Lung (tissue), 12 donors: ENCODE measurements around the gene TBCD. TPM values are rescaled to one million over a fixed set of nuclear protein-coding genes. Genes with fewer than 3 reads are reported as not detected.

Source experiments
- ATAC-seq: fragments of 200-7000 bp; cut with Tn5 transposase; one replicate; pipeline ENCODE4 v1.9.1; 2020; ENCODE audit warnings: moderate number of reproducible peaks; ENCODE audit not compliant: insufficient read depth, low FRiP score
- DNase-seq, 3 donors: peaks; one replicate each; pipeline ENCODE4 v3.0.0-alpha.2; 2013 to 2017
- H3K27ac ChIP-seq, 2 donors: one replicate each; pipeline ENCODE4 v1.5.1; 2013; ENCODE audit warnings: mild to moderate bottlenecking in 2 of 2, moderate library complexity in 2 of 2, control low read depth in 1 of 2, inconsistent platforms in 1 of 2, low read depth in 1 of 2, low read length in 1 of 2
- H3K27me3 ChIP-seq, 3 donors: one replicate each; pipeline ENCODE4 v1.5.1; 2013; ENCODE audit warnings: low read length in 2 of 3; ENCODE audit not compliant: control insufficient read depth in 3 of 3, insufficient read depth in 3 of 3
- H3K36me3 ChIP-seq, 4 donors: one replicate each; pipeline ENCODE4 v1.5.1; 2013; ENCODE audit warnings: low read length in 4 of 4, mild to moderate bottlenecking in 1 of 4, moderate library complexity in 1 of 4; ENCODE audit not compliant: control insufficient read depth in 4 of 4, insufficient read depth in 4 of 4
- H3K4me1 ChIP-seq, 5 donors: one replicate each; pipeline ENCODE4 v1.5.1; 2013; ENCODE audit warnings: low read length in 5 of 5, mild to moderate bottlenecking in 2 of 5, moderate library complexity in 1 of 5; ENCODE audit not compliant: control insufficient read depth in 5 of 5, insufficient read depth in 5 of 5
- H3K4me3 ChIP-seq: one replicate; pipeline ENCODE4 v1.5.1; 2013; ENCODE audit warnings: mild to moderate bottlenecking, control low read depth, moderate library complexity
- H3K9ac ChIP-seq, 2 donors: one replicate each; pipeline ENCODE4 v1.5.1; 2013; ENCODE audit warnings: low read length in 2 of 2, control low read depth in 1 of 2; ENCODE audit not compliant: insufficient read depth in 1 of 2
- H3K9me3 ChIP-seq, 4 donors: one replicate each; pipeline ENCODE4 v1.5.1; 2013; ENCODE audit warnings: low read length in 3 of 4, mild to moderate bottlenecking in 1 of 4, moderate library complexity in 1 of 4; ENCODE audit not compliant: control insufficient read depth in 4 of 4, insufficient read depth in 3 of 4
- CTCF ChIP-seq: IDR thresholded peaks from 2 replicates; pipeline ENCODE4 v1.5.1; 2012; ENCODE audit warnings: mild to moderate bottlenecking; ENCODE audit errors: control extremely low read depth, extremely low read depth
- WGBS, 2 donors: extraction: QIAGEN DNeasy Blood & Tissue Kit; methylation state at CpG; one replicate each; pipeline ENCODE4 v1.1.7; 2013; 5-methylcytosine and 5-hydroxymethylcytosine counted together
- polyA plus RNA-seq, 2 donors: library from polyadenylated mRNA; stranded (reverse); fragments of 200-250 nt; gene quantifications; one replicate each; pipeline ENCODE4 v1.2.1, GENCODE V29; 2013
- total RNA-seq, 2 donors: library from RNA; depleted of rRNA in 1 of 2; stranded (reverse); fragments of >200 nt in 1 of 2; gene quantifications; one replicate each; pipeline ENCODE4 v1.2.1, GENCODE V29; 2014 to 2021
- donor health status: control.
- donor health status: control.
- donor health status: Bipolar disorder and iron deficiency.
- donor health status: healthy.
- donor health status: DM: yes; HTN: yes; CAD: no.

Gene TBCD
- total and polyA plus RNA-seq, 4 donors: 57.6 to 119 (median 90.3) TPM

GRCh38 chr17:82970818-82971590 is 219.1 kb downstream of the TBCD start:
- 92 to 93% methylated on average over 46 of the region's 46 CpGs for WGBS, 2 donors
- H3K9ac ChIP-seq: no peak overlapping the region
- H3K27ac ChIP-seq: no peak overlapping the region
- H3K4me3 ChIP-seq: no peak overlapping the region
- H3K9me3 ChIP-seq: no peaks in the 10 kb centered on the region
- H3K27me3 ChIP-seq: no peaks in the 10 kb centered on the region
- no peaks in the 10 kb centered on the region for H3K36me3 ChIP-seq
- H3K4me1 ChIP-seq: peaks cover 0 to 4% (median 0%) of the 10 kb centered on the region in 5 donors
- no peak for ATAC-seq
- TF ChIP-seq CTCF: no peak
- no peak for DNase-seq

GRCh38 chr17:82972836-82973372 is 221.0 kb downstream of the TBCD start:
- ATAC-seq (no peak), DNase-seq (no peak)
- 89 to 91% methylated on average over 17 of the region's 17 CpGs for WGBS, 2 donors
- Histone ChIP-seq H3K4me1 (peaks cover 0 to 4% (median 0%) of the 10 kb centered on the region in 5 donors), H3K9ac (no peak overlapping the region), H3K27ac (no peak overlapping the region), H3K4me3 (no peak overlapping the region), H3K9me3 (no peaks in the 10 kb centered on the region), H3K27me3 (no peaks in the 10 kb centered on the region), H3K36me3 (no peaks in the 10 kb centered on the region)
- TF ChIP-seq CTCF: no peak

DNA sequence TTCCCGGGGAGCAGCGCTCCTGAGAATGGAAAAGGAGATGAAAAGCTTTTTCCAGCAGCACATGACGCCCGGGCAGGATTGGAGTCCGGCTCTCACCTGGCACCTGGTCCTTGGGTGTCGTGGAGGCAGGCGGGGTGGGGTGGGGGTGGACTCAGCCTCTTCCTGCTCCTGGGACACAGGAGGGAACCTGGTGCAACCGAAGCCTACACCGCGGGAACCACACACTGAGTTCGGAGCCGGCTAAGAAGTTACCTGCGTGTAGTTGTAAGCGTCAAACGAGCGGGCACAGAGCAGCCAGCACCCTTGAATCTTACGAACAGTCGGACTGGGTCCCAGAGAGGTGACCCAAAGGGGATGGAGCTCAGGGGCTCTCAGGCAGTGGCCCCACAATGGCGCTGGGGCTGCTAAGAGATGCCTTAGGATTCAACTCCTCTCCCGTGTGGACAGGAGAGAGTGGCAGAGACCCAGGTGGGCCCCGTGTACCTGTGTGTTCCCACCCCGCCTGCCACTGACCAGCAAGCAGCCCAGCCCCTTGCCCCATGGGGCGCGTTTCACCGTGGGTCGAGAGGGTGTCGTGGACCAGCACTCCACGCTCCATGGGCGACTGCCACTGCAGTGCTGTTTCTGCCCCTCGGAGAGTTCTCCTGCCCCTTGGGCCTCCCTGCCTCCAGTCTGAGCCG is 221.7 kb downstream of the TBCD start:
- TF ChIP-seq CTCF: no peak
- DNase-seq (no peak), ATAC-seq (no peak)
- Histone ChIP-seq H3K36me3 (no peaks in the 10 kb centered on the region), H3K9me3 (no peaks in the 10 kb centered on the region), H3K27me3 (no peaks in the 10 kb centered on the region), H3K4me1 (peaks cover 0 to 4% (median 0%) of the 10 kb centered on the region in 5 donors), H3K9ac (no peak overlapping the region), H3K27ac (no peak overlapping the region), H3K4me3 (no peak overlapping the region)
- 90 to 98% methylated on average over 31 of the region's 31 CpGs for WGBS, 2 donors
